Spleen (tissue), 11 donors: ENCODE data around the gene FOXM1. TPM values are rescaled to one million over a fixed set of nuclear protein-coding genes. Genes with fewer than 3 reads are reported as not detected.

Experiments
- DNase-seq: peaks from one replicate; pipeline ENCODE4 v3.0.0-alpha.2; 2020
- H3K27ac ChIP-seq, 8 donors: fragments of 200-600 bp; sonication (generic) in 7 of 8; 1 replicate in 4 of 8; 2 replicates in 4 of 8; pipeline versions ENCODE4 v1.5.0 to v1.8.0; 2016 to 2021; ENCODE audit warnings: inconsistent platforms in 4 of 8, mild to moderate bottlenecking in 4 of 8, moderate library complexity in 1 of 8
- H3K27me3 ChIP-seq, 7 donors: fragments of 200-600 bp; sonication (generic) in 6 of 7; replicated peaks in 1 of 7; 1 replicate in 4 of 7; 2 replicates in 3 of 7; pipeline versions ENCODE4 v1.5.0 to v1.8.0; 2016 to 2021; ENCODE audit warnings: inconsistent platforms in 3 of 7, mild to moderate bottlenecking in 1 of 7
- H3K36me3 ChIP-seq, 6 donors: fragments of 200-600 bp; sonication (generic) in 5 of 6; 1 replicate in 4 of 6; 2 replicates in 2 of 6; pipeline versions ENCODE4 v1.5.0 to v1.8.0; 2016 to 2021; ENCODE audit warnings: inconsistent platforms in 2 of 6
- H3K4me1 ChIP-seq, 6 donors: fragments of 200-600 bp; sonication (generic) in 5 of 6; 1 replicate in 3 of 6; 2 replicates in 3 of 6; pipeline versions ENCODE4 v1.5.0 to v1.8.0; 2016 to 2021; ENCODE audit warnings: inconsistent platforms in 3 of 6
- H3K4me3 ChIP-seq, 8 donors: fragments of 200-600 bp; sonication (generic) in 7 of 8; 1 replicate in 4 of 8; 2 replicates in 4 of 8; pipeline versions ENCODE4 v1.5.0 to v1.8.0; 2016 to 2021; ENCODE audit warnings: inconsistent platforms in 4 of 8, mild to moderate bottlenecking in 4 of 8, moderate library complexity in 2 of 8
- H3K9me3 ChIP-seq, 8 donors: fragments of 200-600 bp; sonication (generic) in 7 of 8; 1 replicate in 4 of 8; 2 replicates in 4 of 8; pipeline versions ENCODE4 v1.5.0 to v1.8.0; 2016 to 2021; ENCODE audit warnings: inconsistent platforms in 4 of 8
- POLR2A ChIP-seq, 3 donors: fragments of 450-650 bp; IDR thresholded peaks; one replicate each; pipeline ENCODE4 v1.5.1; 2017; ENCODE audit warnings: antibody characterized with exemption in 3 of 3, mild to moderate bottlenecking in 1 of 3
- POLR2AphosphoS5 ChIP-seq, 3 donors: sonication (generic); formaldehyde crosslinking; IDR thresholded peaks; one replicate each; pipeline ENCODE4 v1.5.1; 2017; ENCODE audit warnings: antibody characterized with exemption in 3 of 3
- WGBS, 5 donors: extraction: QIAGEN DNeasy Blood & Tissue Kit in 3 of 5; methylation state at CpG; one replicate each; pipeline versions ENCODE4 v1.1.5 to v1.1.7; 2013 to 2018; 5-methylcytosine and 5-hydroxymethylcytosine counted together
- intact Hi-C: fragments of 100-400 bp; cut with DNase I; formaldehyde crosslinking; loops from one replicate; pipeline ENCODE4 v1.15.0; 2023; ENCODE audit warnings: low total_unique reads
- polyA plus RNA-seq, 3 donors: library from polyadenylated mRNA; stranded (reverse); fragments of 200-250 nt; gene quantifications; one replicate each; pipeline ENCODE4 v1.2.1, GENCODE V29; 2013
- total RNA-seq, 7 donors: library from RNA; depleted of rRNA in 3 of 7; stranded (reverse); fragments of >200 nt in 3 of 7; fragmentation: NEBNext Ultra II Directional in 4 of 7; extraction: Animal tissue kit (Norgen Biotek cat#: 25700) in 4 of 7; gene quantifications; one replicate each; pipeline versions ENCODE4 v1.1.0 to v1.2.1, GENCODE V29; 2016 to 2021
- TF ChIP-seq, protein P1 (sequence below), 11 experiments: fragments of 200-600 bp in 7 of 11; fragments of 450-650 bp in 4 of 11; sonication (generic) in 4 of 11; IDR thresholded peaks in 8 of 11; conservative IDR thresholded peaks in 3 of 11; 1 replicate in 7 of 11; 2 replicates in 4 of 11; pipeline versions ENCODE4 v1.4.0 to v1.8.0; 2016 to 2021; ENCODE audit warnings: antibody characterized with exemption in 11 of 11, inconsistent platforms in 4 of 11, mild to moderate bottlenecking in 1 of 11
- donor health status: healthy with polysubstance abuse.
- donor health status: DM: no; HTN: no; CAD: no; lungs with moderate emphysema.
- donor health status: DM: no; HTN: no; CAD: no.
- donor health status: Bipolar disorder and iron deficiency.
- donor health status: healthy.
- donor health status: DM: no; HTN: no; CAD: no.
- donor health status: DM: yes; HTN: yes; CAD: no.

The FOXM1 gene
- total and polyA plus RNA-seq, 10 donors = 1.8 to 10.2 (median 4.5) TPM

DNA sequence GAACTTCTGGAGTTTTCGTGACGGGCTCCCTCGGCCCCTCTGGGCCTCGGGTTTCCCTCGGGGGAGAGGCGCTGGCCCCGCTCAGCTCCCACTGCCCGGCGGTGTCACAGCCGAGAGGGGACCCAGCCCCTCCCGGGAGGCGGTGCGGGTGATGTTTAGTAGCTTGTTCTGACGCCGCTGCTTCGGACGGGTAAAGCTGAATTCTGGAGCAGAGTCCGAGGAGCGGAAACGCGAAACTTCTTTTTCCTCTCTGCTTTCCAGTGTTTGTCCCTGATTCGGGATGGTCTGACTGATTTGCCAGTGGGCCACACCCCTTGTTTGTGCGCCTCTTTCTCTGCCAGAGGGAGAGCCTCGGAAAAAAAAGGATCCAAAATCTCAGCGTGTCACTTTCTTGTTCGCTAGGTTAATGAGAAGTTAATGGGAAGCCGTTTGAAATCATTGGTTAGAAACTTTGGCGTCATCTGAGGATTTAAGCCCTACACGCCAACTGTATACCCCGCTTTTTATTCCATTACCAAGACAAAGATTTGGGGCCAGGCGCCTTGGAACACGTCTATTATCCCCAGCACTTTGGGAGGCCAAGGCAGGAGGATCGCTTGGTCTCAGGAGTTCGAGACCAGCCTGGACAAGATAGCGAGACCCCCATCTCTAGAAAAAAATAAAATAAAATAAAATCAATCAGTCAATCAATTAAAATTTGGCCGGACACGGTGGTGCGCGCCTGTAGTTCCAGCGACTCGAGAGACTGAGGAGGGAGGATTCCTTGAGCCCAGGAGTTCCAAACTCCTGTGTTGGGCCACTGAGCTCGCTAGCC is 14.5 kb upstream of the FOXM1 start:
- Histone ChIP-seq H3K4me1 (peaks cover 0 to 39% (median 23%) of the 10 kb centered on the region in 6 donors), H3K36me3 (peaks cover 0 to 21% (median 0%) of the 10 kb centered on the region in 6 donors), H3K27me3 (no peaks in the 10 kb centered on the region), H3K27ac (peak overlapping the region; percentile 30 to 93 (median 90)), H3K4me3 (peak overlapping the region; percentile 66 to 98 (median 96)), H3K9me3 (no peaks in the 10 kb centered on the region)
- intact Hi-C loops = no loop called here
- TF ChIP-seq, protein P1, sequence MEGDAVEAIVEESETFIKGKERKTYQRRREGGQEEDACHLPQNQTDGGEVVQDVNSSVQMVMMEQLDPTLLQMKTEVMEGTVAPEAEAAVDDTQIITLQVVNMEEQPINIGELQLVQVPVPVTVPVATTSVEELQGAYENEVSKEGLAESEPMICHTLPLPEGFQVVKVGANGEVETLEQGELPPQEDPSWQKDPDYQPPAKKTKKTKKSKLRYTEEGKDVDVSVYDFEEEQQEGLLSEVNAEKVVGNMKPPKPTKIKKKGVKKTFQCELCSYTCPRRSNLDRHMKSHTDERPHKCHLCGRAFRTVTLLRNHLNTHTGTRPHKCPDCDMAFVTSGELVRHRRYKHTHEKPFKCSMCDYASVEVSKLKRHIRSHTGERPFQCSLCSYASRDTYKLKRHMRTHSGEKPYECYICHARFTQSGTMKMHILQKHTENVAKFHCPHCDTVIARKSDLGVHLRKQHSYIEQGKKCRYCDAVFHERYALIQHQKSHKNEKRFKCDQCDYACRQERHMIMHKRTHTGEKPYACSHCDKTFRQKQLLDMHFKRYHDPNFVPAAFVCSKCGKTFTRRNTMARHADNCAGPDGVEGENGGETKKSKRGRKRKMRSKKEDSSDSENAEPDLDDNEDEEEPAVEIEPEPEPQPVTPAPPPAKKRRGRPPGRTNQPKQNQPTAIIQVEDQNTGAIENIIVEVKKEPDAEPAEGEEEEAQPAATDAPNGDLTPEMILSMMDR (IDR thresholded peaks at IDR 0.05 in 8 of 11, conservative IDR thresholded peaks at IDR 0.05 in 3 of 11) = no peak
- TF ChIP-seq POLR2AphosphoS5 (IDR thresholded peaks at IDR 0.05) (no peak), POLR2A (IDR thresholded peaks at IDR 0.05) (no peak)
- 24 to 27% (median 25%) methylated on average over 40 to 42 of the region's 42 CpGs for WGBS, 5 donors
- no peak for DNase-seq

DNA sequence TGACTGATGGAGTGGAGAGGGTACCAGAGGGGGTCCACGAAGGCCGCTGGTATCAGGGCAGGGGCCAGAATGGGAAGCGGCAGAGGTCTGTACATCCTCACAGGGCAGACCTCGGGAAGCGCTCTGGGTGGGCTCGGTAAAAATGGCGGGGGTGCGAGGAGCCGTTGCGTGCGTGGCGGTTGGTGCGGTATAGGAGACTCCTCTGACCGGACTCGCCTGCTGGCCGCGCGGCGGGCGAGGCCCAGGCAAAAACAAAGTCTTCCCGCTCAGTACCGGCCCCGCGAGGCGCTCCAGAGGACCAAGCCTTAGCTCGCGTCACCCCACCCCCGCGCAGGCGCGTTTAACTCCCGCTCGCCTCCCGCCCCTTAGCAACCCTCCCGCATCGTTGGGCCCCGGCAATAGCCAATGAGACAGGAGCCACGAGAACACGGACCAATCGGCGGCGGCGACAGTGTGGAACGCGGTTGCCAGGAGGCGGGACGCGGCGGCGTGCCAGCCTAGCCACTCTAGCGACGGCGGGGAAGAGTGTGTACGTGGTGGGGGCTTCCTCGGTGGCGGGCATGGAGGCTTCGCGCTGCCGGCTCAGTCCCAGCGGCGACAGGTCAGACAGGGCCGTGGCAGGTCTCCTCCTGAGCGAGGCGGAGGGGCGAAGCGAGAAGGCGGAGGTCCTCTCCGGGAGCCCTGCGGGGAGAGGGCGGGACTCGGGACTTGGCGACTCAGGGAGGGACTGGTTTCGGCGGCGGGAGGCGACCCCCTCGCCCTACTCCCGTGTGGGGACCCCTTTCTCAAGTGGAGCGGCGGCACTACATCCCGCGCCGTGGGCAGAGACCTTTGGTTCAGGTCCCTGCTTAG is 13.6 kb upstream of the FOXM1 start, which contains the start of gene TULP3:
Gene TULP3, plus strand, starts transcription at position 504 of the 852 bp plus-strand sequence. Its CDS starts 57 bp downstream, at position 561.
- TF ChIP-seq POLR2A (IDR thresholded peaks at IDR 0.05) = peak in 1 of 3 donors; percentile 71
- TF ChIP-seq, protein P1 (IDR thresholded peaks at IDR 0.05 in 8 of 11, conservative IDR thresholded peaks at IDR 0.05 in 3 of 11) = peak in 4 of 11 experiments; percentile 23 to 32 (median 26)
- TF ChIP-seq POLR2AphosphoS5 (IDR thresholded peaks at IDR 0.05) = peak; percentile 94 to 97 (median 96)
- Histone ChIP-seq H3K4me1 (peaks cover 0 to 39% (median 23%) of the 10 kb centered on the region in 6 donors), H3K27ac (peak within 1 kb of the TSS; percentile 63 to 93 (median 90)), H3K9me3 (no peaks in the 10 kb centered on the region), H3K4me3 (peak within 1 kb of the TSS; percentile 66 to 98 (median 96)), H3K36me3 (peaks cover 0 to 29% (median 0%) of the 10 kb centered on the region in 6 donors), H3K27me3 (no peaks in the 10 kb centered on the region)
- 0 to 1% (median 1%) methylated on average over 31 to 83 of the region's 83 CpGs for WGBS, 5 donors
- intact Hi-C loops = no loop called here
- DNase-seq = peak; percentile 99

DNA sequence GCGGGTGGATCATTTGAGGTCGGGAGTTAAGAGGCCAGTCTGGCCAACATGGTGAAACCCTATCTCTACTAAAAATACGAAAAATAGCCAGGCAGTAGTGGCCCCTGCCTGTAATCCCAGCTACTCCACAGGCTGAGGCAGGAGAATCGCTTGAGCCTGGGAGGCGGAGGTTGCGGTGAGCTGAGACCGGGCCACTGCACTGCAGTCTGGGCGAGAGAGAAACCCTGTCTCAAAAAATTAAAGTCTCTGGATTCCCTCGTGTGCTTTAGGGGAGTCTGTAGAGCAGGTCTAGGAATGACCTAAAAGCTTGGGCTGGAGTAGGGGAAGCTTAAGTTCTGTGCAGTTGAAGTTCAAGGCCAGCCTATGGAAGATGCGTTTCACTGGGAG is 13.0 kb upstream of the FOXM1 start:
- TF ChIP-seq POLR2AphosphoS5 (IDR thresholded peaks at IDR 0.05) = no peak
- TF ChIP-seq POLR2A (IDR thresholded peaks at IDR 0.05) = no peak
- TF ChIP-seq, protein P1 (IDR thresholded peaks at IDR 0.05 in 8 of 11, conservative IDR thresholded peaks at IDR 0.05 in 3 of 11) = no peak
- H3K27me3 ChIP-seq = no peaks in the 10 kb centered on the region
- H3K4me1 ChIP-seq = peaks cover 0 to 40% (median 25%) of the 10 kb centered on the region in 6 donors
- H3K27ac ChIP-seq = peak overlapping the region; percentile 63 to 93 (median 90)
- H3K36me3 ChIP-seq = peaks cover 0 to 33% (median 0%) of the 10 kb centered on the region in 6 donors
- peak overlapping the region; percentile 66 to 98 (median 96) for H3K4me3 ChIP-seq
- no peaks in the 10 kb centered on the region for H3K9me3 ChIP-seq
- WGBS, 5 donors = 73 to 80% (median 76%) methylated on average over 10 of the region's 10 CpGs
- no peak for DNase-seq
- intact Hi-C loops = no loop called here
